ENCODE results near the gene KLK8.

GRCh38 chr19:51044327-51044726 lies 42.9 kb upstream of the KLK8 start:
- TF ChIP-seq CTCF (IDR thresholded peaks at IDR 0.05; ENCODE audit: low read length) = no peak
- no peak for TF ChIP-seq EZH2 (IDR thresholded peaks at IDR 0.05; ENCODE audit: borderline replicate concordance, low read length)

All from OCI-LY1 (cell line).